DMS153 (cell line): ENCODE data around the gene RBM20.
"Not testable (repeated sequence)": the region's sequence is repeated elsewhere in the genome, so short reads cannot be mapped to it uniquely, and the experiment has no call there.

Source experiments
- DNase-seq: peaks from one replicate; lab custom pipeline; 2025; lab: John Stamatoyannopoulos, UW

RBM20 gene

GRCh38 chr10:110649347-110650264 is 5.5 kb downstream of the RBM20 start:
- no peak for DNase-seq

GRCh38 chr10:110650265-110650668 is 6.1 kb downstream of the RBM20 start:
- DNase-seq = no peak

- peak; percentile 42 for DNase-seq
Observed at GRCh38 chr10:110651044-110651958, 7.2 kb downstream of the RBM20 start.

DNA sequence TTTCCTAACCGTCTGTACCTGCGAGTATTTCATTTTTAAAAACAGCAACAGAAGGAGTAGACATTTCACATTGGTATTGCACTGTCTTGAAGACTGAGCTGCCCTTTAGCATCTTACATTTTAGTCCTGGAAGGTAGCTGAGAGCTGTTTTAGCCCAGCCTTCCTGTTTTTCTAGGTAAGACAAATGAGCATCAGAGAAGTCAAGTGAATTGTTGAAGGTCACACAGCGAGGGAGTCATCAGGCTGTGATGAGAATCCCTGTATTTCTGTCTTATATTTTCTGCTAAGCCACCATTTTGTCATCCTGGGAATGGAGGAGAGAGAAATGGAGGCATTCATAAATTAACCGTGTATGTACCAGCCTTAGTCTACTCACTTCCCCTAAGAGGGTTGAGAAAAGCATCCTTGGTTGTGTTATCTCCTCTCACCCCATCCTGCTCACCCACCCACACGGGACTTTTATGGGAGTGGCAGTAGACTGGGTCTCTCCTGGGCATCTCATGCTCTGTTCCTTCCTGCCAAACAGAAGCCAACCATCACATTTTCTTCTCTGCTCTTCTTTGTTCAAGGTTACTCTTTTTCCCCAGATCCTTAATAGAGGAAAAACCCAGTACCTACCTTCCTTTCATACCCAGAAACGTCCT is 8.5 kb downstream of the RBM20 start:
- DNase-seq = no peak

DNA sequence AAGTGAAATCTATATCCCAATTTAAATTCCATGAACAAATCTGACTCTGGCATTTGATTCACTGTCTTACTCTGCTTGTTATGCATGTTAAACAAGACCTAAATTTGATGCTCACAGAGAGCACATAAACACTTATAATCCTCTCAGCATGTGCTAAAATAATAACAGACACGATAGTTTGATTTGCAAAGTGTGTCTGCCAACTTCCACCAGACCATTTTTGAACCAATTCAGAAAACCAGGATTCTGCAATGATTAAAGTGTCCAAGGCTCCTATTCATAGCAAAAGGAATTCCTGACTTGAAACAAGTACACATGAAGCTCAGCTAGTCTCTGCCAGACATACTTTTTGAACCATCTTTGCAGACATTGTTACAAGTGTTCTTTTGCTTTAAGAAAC is 11.2 kb downstream of the RBM20 start:
- DNase-seq = no peak

GRCh38 chr10:110656612-110657011 is 12.5 kb downstream of the RBM20 start:
- DNase-seq = no peak

DNA sequence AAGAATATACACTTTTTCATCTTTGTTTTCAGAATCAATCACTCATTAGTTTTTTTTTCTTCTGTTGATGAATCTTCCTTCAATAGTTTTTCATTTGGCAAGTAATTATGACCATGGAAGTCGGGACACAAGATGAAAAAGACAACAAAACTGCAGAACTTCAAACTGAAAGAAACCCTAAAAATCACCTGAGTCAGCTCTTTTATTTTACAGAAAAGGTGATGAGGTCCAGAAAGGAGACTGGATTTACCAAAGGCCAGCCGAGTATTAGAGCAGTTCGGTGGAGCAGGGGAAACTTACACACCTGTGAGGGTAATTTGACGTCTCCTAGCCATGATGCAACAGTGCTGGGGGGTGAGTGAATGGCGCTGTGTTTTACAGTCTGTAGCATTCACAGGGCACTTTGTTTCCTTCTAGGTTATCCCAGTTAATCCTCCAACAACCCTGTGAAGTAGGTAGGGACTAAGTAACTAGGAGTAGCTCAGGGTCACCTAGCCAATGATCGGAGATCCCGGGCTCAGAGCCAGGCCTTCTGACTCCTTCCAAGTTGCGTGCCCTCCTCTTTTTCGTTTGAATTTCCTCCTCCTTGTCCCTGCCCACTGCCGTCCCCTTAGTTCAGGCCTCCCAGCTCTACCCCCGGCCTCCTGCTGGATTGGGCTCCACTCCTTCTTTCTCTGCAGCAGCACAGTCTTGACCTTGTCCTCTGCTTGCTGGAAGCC is 14.0 kb downstream of the RBM20 start:
- no peak for DNase-seq

DNA sequence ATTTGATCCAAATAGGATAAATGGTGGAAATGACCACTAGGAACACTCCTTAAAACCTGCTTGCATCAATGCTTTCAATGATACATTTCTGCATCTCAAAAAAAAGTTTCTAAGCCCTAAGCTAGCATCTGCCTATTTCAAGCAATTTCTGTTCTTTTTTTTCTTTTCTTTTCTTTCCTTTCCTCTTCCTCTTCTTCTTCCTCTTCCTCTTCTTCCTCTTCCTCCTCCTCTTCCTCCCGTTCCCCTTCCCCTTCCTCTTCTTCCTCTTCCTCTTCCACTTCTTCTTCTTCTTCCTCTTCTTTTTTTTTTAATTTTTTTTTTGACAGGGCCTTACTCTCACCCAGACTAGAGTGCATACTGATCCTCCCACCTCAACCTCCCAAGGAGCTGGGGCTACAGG is 15.4 kb downstream of the RBM20 start:
- no peak for DNase-seq

DNA sequence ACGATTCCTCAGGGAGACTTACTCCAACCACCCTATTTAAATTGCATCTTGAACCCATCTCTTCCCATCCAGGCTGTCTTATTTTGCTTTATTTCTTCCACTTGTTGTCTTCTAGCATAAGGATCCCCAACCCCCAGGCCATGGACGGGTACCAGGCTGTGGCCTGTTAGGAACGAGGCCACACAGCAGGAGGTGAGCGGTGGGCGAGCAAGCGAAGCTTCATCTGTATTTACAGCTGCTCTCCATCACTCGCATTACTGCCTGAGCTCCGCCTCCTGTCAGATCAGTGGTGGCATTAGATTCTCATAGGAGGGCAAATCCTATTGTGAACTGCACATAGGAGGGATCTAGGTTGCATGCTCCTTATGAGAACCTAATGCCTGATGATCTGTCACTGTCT is 16.2 kb downstream of the RBM20 start:
- DNase-seq = not testable (repeated sequence)

DNA sequence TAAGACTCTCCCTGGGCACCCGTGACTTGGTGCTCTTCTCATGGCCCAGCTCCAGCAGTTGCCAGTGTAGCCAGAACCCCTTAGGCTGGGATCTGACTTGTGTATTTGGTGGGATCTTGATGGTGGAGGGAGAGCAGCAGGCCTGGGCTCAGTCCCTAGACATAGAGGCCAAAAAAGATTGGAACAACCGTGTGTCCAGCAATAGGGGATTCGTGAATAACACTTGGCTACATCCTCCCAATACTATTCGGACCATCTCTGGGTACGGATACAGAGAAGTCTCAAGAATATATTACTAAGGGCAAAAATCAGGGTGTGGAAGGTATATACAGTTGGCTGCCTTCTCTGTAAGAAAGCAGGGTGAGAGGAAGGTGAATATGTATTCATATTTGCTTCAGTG is 17.2 kb downstream of the RBM20 start:
- no peak for DNase-seq

- DNase-seq = no peak
Observed at GRCh38 chr10:110664483-110665420, 20.6 kb downstream of the RBM20 start.

DNA sequence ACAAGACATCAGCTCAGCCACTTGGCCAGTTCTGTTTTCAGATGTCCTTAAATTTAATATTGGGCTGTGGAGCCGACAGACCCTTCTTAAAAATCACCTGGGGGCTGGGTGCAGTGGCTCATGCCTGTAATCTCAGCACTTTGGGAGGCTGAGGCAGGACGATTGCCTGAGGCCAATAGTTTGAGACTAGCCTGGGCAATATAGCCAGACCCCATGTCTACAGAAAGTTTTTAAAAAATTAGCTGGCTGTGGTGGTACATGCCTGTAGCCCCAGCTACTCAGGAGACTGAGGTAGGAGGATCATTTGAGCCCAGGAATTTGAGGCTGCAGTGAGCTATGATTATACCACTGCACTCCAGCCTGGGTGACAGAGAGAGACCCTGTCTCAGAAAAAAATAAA is 22.1 kb downstream of the RBM20 start:
- not testable (repeated sequence) for DNase-seq

- DNase-seq = no peak
Observed at GRCh38 chr10:110666673-110667072, 22.5 kb downstream of the RBM20 start.

DNA sequence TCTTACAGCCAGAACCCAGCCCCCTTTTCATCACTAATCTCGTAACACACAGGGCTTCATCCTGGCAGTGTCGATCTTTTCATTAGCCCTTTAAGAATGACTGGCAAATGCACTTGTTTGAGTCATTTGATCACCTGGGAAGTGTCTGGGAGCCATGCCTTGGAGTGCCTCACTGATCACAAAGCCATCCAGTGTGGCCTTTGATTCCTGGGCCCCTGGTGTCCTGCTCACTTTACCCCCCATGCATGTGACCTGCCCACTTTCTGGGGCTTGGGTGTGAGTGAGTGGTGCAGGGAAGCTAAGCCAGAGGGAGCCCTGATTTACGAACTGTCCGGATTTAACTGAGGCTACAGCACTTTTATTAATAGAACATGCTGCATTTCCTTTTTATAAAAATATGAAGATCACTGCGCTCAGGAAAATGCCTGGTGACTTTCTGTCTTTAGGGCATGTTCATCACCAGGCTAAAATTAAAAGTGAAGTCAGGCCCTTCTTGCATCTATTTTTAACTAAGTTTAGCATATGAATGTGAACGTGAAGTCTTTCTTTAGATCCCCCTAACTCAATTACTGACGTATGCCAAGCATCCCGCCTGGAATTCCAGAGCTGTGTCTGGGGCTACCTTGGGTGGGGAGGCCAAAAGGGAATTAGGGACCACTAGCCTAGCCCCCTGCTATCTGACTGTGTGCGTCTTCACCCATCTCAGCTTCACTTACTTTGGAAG is 23.6 kb downstream of the RBM20 start:
- no peak for DNase-seq

GRCh38 chr10:110668443-110668842 is 24.3 kb downstream of the RBM20 start:
- DNase-seq = no peak

- DNase-seq = no peak
Observed at GRCh38 chr10:110670335-110670734, 26.2 kb downstream of the RBM20 start.

DNA sequence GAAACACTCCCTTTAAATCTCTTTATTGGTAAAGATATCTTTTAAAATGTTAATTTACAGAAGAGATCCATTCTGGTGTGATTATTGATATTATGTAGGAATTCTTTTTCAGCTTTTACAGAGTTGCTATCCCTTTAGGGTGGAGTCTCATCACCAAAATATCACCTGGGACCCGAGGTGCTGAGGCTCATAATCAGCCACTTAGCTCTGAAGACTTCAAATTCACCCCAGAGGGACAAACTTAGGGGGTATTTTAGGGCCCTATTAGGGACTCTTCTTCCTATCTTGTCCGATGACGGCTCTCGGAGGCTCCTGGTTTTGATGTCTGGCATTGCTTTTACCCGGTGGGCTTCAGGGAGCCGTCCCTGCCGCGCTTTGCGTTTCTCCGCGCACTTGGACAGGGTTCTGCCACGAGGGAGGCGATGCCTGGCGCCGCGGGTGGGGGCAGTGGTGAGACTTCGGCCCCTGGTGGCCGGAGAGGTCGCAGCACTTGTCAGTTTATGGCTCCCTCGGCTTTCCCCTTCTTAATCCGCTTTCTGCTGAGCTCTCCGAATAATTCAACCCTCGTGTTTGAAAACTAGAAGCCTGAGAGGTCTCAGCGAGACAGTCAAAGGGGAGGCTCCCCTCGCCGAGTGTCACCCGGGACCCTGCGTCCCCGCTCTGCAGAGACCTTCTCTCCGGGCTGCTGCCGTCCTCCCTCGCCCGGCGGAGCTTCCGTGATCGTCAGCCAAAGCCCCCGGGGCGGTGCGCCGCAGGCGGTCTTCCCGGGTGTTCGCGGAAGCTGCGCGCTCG is 27.8 kb downstream of the RBM20 start:
- DNase-seq = peak; percentile 38

DNA sequence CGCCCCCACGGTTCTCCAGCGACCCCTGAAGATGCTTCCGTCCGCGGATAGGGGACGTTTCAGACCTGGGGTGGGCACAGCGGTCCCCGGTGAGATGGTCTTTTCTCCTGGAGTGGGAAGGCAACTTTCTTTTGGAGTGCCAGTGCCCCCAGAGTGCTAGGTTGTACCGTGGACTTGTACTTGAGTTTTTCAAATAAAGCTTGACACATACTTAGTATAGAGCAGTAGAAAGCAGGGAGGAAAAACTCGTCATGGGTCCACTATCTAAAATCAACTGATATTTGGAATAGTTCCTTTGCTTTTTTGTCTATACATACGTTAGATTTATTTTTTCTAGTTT is 28.4 kb downstream of the RBM20 start:
- DNase-seq = no peak

DNA sequence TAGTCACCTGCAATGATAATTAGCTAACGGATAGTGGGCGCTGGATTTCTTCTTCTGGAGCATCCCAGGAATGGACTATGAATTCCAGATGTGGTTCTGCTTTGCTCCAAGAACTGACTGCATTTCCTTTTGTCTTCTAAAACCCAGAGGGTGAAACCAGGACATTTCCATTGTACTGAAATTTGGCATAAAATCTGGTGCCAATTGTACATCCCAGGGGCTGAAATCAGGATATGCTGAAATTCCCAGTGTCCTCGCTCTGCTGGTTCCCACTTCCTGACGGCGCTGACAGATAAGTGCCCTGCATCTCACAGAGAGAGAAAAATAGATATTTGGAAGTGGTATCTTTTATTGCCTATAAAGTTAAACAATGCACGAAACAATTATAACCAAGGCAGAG is 31.9 kb downstream of the RBM20 start:
- no peak for DNase-seq
